DOHH2 (cell line): ENCODE data around the gene FUS.
"Not testable (repeated sequence)": the region's sequence is repeated elsewhere in the genome, so short reads cannot be mapped to it uniquely, and the experiment has no call there.

ENCODE experiments used
- H3F3A ChIP-seq: fragments of 200-600 bp; sonication (generic), shearing (Covaris generic); 2 replicates; pipeline ENCODE4 v1.6.0; 2016; ENCODE audit warnings: antibody characterized with exemption, mild to moderate bottlenecking; ENCODE audit not compliant: control insufficient read depth, insufficient read depth
- H3K27ac ChIP-seq: fragments of 200-600 bp; sonication (generic); 2 replicates; pipeline ENCODE4 v1.5.1; 2014; ENCODE audit warnings: low read depth, mild to moderate bottlenecking, low read length, moderate library complexity
- H3K27me3 ChIP-seq: fragments of 200-600 bp; sonication (generic); 2 replicates; pipeline ENCODE4 v1.6.1; 2014; ENCODE audit warnings: mild to moderate bottlenecking, low read length, mixed read lengths; ENCODE audit not compliant: control insufficient read depth
- H3K36me3 ChIP-seq: fragments of 200-600 bp; sonication (generic); 2 replicates; pipeline ENCODE4 v1.6.1; 2014; ENCODE audit warnings: mild to moderate bottlenecking, low read length, moderate library complexity, mixed read lengths; ENCODE audit not compliant: control insufficient read depth
- H3K4me1 ChIP-seq: fragments of 200-600 bp; sonication (generic); 2 replicates; pipeline ENCODE4 v1.6.1; 2014; ENCODE audit warnings: mild to moderate bottlenecking, low read length, mixed read lengths; ENCODE audit not compliant: control insufficient read depth
- H3K4me2 ChIP-seq: fragments of 200-600 bp; sonication (generic); 2 replicates; pipeline ENCODE4 v1.6.0; 2014; ENCODE audit warnings: mild to moderate bottlenecking, low read length, moderate library complexity
- H3K4me3 ChIP-seq: fragments of 200-600 bp; sonication (generic); 2 replicates; pipeline ENCODE4 v1.5.1; 2014; ENCODE audit warnings: mild to moderate bottlenecking, low read length, mixed read lengths
- H3K79me2 ChIP-seq: fragments of 200-600 bp; sonication (generic); 2 replicates; pipeline ENCODE4 v1.6.1; 2014; ENCODE audit warnings: mild to moderate bottlenecking, low read length, mixed read lengths; ENCODE audit not compliant: control insufficient read depth
- H3K9me2 ChIP-seq: fragments of 200-600 bp; sonication (generic); replicated peaks from 2 replicates; pipeline ENCODE4 v1.6.1; 2014; ENCODE audit warnings: mild to moderate bottlenecking, low read length, mixed read lengths; ENCODE audit not compliant: control insufficient read depth
- H3K9me3 ChIP-seq: fragments of 200-600 bp; sonication (generic); 2 replicates; pipeline ENCODE4 v1.6.1; 2014; ENCODE audit warnings: antibody characterized with exemption, low read length, mixed read lengths; ENCODE audit not compliant: control insufficient read depth, insufficient read depth
- H4K20me1 ChIP-seq: fragments of 200-600 bp; sonication (generic); 2 replicates; pipeline ENCODE4 v1.6.0; 2014; ENCODE audit warnings: low read depth, mild to moderate bottlenecking, antibody characterized with exemption, low read length, moderate library complexity; ENCODE audit not compliant: control insufficient read depth, insufficient read depth
- CTCF ChIP-seq: fragments of 200-600 bp; sonication (generic); IDR thresholded peaks from one replicate; pipeline ENCODE4 v1.5.1; 2014; ENCODE audit warnings: antibody characterized with exemption, mild to moderate bottlenecking, low read depth, low read length; ENCODE audit not compliant: poor library complexity, severe bottlenecking
- EZH2phosphoT487 ChIP-seq: fragments of 200-600 bp; sonication (generic); IDR thresholded peaks from 2 replicates; pipeline ENCODE4 v1.6.1; 2017; ENCODE audit warnings: borderline replicate concordance, mild to moderate bottlenecking, antibody characterized with exemption, low read length, moderate library complexity, mixed read lengths

The FUS gene

GRCh38 chr16:31157136-31157535 is 22.8 kb upstream of the FUS start:
- Histone ChIP-seq H3K4me1 (no peaks in the 10 kb centered on the region), H3K27me3 (peaks cover 10% of the 10 kb centered on the region), H4K20me1 (no peaks in the 10 kb centered on the region), H3K27ac (no peak overlapping the region), H3F3A (no peaks in the 10 kb centered on the region), H3K4me2 (no peak overlapping the region), H3K4me3 (no peak overlapping the region), H3K36me3 (no peaks in the 10 kb centered on the region), H3K79me2 (no peaks in the 10 kb centered on the region), H3K9me3 (no peaks in the 10 kb centered on the region), H3K9me2 (no peaks in the 10 kb centered on the region)
- no peak for TF ChIP-seq CTCF
- no peak for TF ChIP-seq EZH2phosphoT487

GRCh38 chr16:31167315-31167714 is 12.6 kb upstream of the FUS start:
- Histone ChIP-seq H4K20me1 (no peaks in the 10 kb centered on the region), H3K27ac (no peak overlapping the region), H3K27me3 (no peaks in the 10 kb centered on the region), H3K4me2 (no peak overlapping the region), H3F3A (no peaks in the 10 kb centered on the region), H3K4me1 (no peaks in the 10 kb centered on the region), H3K79me2 (no peaks in the 10 kb centered on the region), H3K36me3 (no peaks in the 10 kb centered on the region), H3K9me3 (no peaks in the 10 kb centered on the region), H3K4me3 (no peak overlapping the region), H3K9me2 (no peaks in the 10 kb centered on the region)
- TF ChIP-seq EZH2phosphoT487 (no peak), CTCF (no peak)

- no peak for TF ChIP-seq CTCF
- no peak for TF ChIP-seq EZH2phosphoT487
- Histone ChIP-seq H3K4me2 (no peak overlapping the region), H3K27ac (no peak overlapping the region), H3K79me2 (no peaks in the 10 kb centered on the region), H3K36me3 (no peaks in the 10 kb centered on the region), H3K9me3 (no peaks in the 10 kb centered on the region), H3K4me1 (no peaks in the 10 kb centered on the region), H4K20me1 (no peaks in the 10 kb centered on the region), H3F3A (no peaks in the 10 kb centered on the region), H3K27me3 (no peaks in the 10 kb centered on the region), H3K4me3 (no peak overlapping the region), H3K9me2 (no peaks in the 10 kb centered on the region)
Measured at GRCh38 chr16:31168848-31169247, 11.1 kb upstream of the FUS start.

- H3K9me2 ChIP-seq, H3K4me1 ChIP-seq, H3F3A ChIP-seq, H3K36me3 ChIP-seq, H3K4me3 ChIP-seq, H3K9me3 ChIP-seq, H4K20me1 ChIP-seq, H3K79me2 ChIP-seq, H3K27ac ChIP-seq, H3K27me3 ChIP-seq, H3K4me2 ChIP-seq: not testable (repeated sequence)
Measured at GRCh38 chr16:31170048-31170447, 9.9 kb upstream of the FUS start.
